GM10248 (cell line): ENCODE measurements around the gene DNASE1L3.

Source experiments
- CTCF ChIA-PET: fragments of 300-600 bp; sonication (Branson Sonifier 250); formaldehyde crosslinking; extraction: SDS; loops from one replicate; lab custom pipeline; 2021; ENCODE audit warnings: antibody characterized with exemption; lab: Yijun Ruan, JAX
- POLR2A ChIA-PET: fragments of 350-650 bp; sonication (Branson Sonifier 250); formaldehyde crosslinking; extraction: SDS; loops from one replicate; lab custom pipeline; 2020; ENCODE audit warnings: antibody characterized with exemption; lab: Yijun Ruan, JAX
- DNase-seq: peaks from one replicate; pipeline ENCODE4 v3.0.0; 2012; ENCODE audit errors: extremely low spot score
- TF ChIP-seq, protein P1 (sequence below): IDR thresholded peaks from 2 replicates; pipeline ENCODE4 v1.5.1; 2012; ENCODE audit warnings: mild to moderate bottlenecking, low read depth; ENCODE audit errors: extremely low read depth, missing control alignments, control extremely low read depth

DNASE1L3 gene

DNA sequence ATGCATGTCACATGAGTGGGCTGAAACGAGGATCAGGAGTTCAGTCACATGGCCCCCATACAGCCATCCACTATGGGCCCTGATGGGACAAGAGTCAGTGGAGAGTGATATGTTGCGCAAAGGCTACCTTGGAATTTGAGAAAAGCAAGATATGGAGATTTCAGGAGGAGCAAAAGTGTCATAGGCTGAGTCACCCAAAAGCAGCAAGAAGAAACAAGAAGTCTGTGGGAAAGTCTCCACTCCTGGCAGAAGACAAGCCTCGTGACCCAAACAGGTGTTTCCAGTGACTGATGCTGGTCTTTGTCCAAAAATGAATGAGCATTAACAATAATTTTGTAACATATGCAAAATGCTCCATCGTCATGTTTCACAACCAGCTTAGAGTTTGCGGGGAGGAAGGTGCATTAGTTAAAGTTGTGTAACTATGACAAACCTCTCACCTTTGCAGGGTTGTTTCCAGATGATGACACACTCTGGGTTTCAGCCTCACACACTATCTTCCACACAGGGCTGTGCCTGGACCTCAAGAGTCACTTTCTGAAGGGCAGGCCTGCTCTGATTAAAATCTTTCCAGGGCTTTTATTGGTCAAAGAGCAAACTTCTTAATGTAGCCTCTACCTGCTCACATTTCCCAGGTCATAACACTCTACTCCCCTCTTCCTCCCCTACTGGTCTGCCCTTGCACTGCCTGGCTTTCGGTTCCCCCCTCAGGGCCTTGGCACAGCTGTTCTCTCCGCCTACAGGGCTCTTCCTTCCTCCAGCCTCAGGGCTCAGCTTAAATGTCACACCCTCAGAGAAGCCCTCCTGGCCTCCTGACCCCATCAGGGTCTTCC lies 3.9 kb upstream of the DNASE1L3 start:
- peak; percentile 67 for DNase-seq
- TF ChIP-seq, protein P1, sequence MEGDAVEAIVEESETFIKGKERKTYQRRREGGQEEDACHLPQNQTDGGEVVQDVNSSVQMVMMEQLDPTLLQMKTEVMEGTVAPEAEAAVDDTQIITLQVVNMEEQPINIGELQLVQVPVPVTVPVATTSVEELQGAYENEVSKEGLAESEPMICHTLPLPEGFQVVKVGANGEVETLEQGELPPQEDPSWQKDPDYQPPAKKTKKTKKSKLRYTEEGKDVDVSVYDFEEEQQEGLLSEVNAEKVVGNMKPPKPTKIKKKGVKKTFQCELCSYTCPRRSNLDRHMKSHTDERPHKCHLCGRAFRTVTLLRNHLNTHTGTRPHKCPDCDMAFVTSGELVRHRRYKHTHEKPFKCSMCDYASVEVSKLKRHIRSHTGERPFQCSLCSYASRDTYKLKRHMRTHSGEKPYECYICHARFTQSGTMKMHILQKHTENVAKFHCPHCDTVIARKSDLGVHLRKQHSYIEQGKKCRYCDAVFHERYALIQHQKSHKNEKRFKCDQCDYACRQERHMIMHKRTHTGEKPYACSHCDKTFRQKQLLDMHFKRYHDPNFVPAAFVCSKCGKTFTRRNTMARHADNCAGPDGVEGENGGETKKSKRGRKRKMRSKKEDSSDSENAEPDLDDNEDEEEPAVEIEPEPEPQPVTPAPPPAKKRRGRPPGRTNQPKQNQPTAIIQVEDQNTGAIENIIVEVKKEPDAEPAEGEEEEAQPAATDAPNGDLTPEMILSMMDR = peak; percentile 30
- ChIA-PET POLR2A (interaction anchor here (0.5 to 2.3 kb wide), 6 partner anchors 10 to 18 kb away, joined by 3 to 20 read pairs (median 6); no protein-coding TSS in a partner anchor), CTCF (interaction anchor here (1.0 to 13.8 kb wide), 13 partner anchors 9 to 120 kb away, joined by 3 to 195 read pairs (median 6); partner anchors contain the start of genes ABHD6, HTD2 and RPP14)

DNA sequence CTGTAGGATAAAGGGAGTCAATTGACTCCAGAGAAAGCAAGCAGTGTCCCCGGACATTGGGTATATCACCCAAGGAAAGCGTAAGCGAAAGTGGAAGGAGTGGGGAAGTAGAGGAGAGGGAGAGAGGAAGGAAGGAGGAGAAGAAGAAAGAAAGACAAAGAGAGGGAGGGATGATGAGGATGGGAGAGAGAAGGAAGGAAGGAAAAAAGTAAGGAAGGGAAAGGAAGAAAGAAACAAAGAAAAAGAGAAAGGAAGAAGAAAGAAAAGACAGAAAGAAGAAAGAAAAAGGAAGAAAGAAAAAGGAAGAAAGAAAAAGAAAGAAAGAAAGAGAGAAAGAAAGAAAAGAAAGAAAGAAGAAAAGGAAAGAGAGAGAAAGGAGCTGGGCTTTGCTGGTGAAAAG lies 839 bp downstream of the DNASE1L3 start:
- TF ChIP-seq, protein P1 = no peak
- ChIA-PET POLR2A (interaction anchor here (1.1 kb wide), 1 partner anchor 9 kb away, joined by 3 read pairs; no protein-coding TSS in a partner anchor), CTCF (interaction anchor here (1.1 to 13.8 kb wide), 4 partner anchors 7 to 22 kb away, joined by 3 to 195 read pairs (median 84); no protein-coding TSS in a partner anchor)
- DNase-seq = no peak

DNA sequence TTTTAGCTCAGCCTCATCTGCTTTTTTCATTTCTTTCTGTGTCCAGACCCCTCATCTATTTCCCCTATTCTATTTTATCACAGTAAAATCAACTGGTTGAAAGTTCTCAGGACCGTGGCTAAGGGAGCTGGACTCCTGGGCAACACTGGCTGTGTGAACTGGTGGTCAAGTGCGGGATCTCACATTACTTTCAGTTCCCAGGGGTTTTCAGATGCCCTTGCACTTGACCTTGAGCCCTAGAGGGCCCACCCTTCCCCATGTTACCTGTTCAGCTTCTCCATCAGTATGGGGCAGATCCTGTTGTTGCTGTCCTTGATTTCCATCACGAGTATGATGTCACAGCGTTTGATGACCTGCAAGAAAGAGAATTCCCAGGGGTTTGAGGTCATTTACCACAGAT lies 2.8 kb downstream of the DNASE1L3 start:
- TF ChIP-seq, protein P1 = no peak
- CTCF ChIA-PET = interaction anchor here (0.7 to 13.8 kb wide), 4 partner anchors 10 to 99 kb away, joined by 3 to 195 read pairs (median 15); no protein-coding TSS in a partner anchor
- POLR2A ChIA-PET = no interaction called here
- DNase-seq = no peak

DNA sequence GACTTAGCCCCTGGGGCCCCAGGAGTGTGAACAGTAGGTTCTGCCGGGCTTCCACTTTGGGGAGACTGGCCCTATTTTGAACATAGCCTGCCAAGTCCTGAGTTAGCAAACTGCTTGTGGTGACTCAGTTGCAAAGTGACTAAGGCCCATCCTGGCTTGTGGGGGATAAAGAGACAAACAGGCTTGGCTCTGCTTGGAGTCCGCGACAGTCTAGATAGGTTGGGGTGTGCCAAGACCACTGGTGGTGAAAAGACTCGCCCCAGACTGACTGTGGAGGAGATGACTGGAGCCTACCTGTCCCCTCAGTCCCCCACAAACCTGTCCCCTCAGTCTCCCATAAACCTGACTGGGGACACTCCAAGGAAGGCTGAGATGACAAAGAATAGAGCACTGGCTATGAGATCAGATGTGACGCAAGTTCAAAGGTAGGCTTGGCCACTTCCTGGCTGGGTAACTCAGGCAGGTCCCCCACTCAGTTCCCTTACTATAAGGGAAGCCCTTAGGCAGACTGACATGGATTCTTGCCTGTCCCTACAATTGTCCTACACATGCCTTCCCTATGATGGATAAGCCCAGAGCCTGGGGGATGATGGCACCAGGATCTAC lies 4.3 kb downstream of the DNASE1L3 start:
- TF ChIP-seq, protein P1 = no peak
- no peak for DNase-seq
- POLR2A ChIA-PET = no interaction called here
- CTCF ChIA-PET = interaction anchor here (4.0 to 7.9 kb wide), 2 partner anchors 8 to 12 kb away, joined by 27 to 142 read pairs; partner anchors contain the start of gene DNASE1L3

DNA sequence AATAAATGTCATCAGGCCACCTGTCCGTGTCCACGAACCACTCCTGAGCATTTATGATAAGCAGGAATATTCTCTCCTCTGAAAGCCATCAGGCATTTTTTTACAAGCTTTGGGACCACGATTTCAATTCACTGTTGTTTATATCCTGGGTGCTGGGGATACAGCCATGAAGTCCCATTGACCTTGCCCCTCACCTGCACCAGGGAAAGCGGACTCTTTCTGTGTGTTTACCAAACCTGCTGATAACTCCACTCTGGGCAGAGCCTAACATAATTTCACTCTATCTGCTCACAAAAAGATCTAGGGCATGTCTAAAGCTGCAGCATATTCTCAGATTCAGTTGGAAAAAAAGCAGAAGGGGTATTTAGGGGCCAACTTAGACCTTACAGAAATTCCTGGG lies 4.8 kb downstream of the DNASE1L3 start:
- POLR2A ChIA-PET = no interaction called here
- CTCF ChIA-PET = interaction anchor here (1.2 to 7.9 kb wide), 4 partner anchors 8 to 100 kb away, joined by 3 to 142 read pairs (median 10); partner anchors contain the start of genes DNASE1L3, HTD2 and RPP14
- TF ChIP-seq, protein P1 = no peak
- no peak for DNase-seq

DNA sequence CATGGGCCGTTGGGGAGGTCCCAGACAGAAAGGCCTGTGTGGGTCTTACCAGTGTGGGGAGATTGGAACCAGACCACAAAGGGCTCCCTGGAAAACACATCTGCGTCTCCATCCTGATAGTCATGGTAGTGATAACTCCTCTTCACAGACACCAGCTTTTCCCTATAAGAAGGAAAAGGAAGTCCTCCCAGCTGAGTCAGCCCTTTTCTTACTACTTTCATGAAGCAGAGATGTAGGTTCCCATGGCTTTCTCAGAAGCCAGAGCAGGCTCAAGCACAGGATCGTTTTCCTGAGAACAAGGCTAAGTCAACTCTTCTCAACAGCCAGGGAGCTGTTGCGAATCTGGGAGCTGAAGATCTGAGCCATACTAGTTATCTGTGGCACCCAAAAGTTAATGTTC lies 6.1 kb downstream of the DNASE1L3 start:
- POLR2A ChIA-PET = interaction anchor here (1.2 to 1.5 kb wide), 2 partner anchors 8 to 10 kb away, joined by 5 to 9 read pairs; no protein-coding TSS in a partner anchor
- CTCF ChIA-PET = interaction anchor here (0.8 to 7.9 kb wide), 5 partner anchors 8 to 101 kb away, joined by 3 to 142 read pairs (median 4); partner anchors contain the start of genes DNASE1L3, HTD2 and RPP14
- no peak for DNase-seq
- TF ChIP-seq, protein P1 = no peak
